ENCODE measurements around the gene DTX2.
"Not testable (repeated sequence)": the region's sequence is repeated elsewhere in the genome, so short reads cannot be mapped to it uniquely, and the experiment has no call there.

DTX2 gene

DNA sequence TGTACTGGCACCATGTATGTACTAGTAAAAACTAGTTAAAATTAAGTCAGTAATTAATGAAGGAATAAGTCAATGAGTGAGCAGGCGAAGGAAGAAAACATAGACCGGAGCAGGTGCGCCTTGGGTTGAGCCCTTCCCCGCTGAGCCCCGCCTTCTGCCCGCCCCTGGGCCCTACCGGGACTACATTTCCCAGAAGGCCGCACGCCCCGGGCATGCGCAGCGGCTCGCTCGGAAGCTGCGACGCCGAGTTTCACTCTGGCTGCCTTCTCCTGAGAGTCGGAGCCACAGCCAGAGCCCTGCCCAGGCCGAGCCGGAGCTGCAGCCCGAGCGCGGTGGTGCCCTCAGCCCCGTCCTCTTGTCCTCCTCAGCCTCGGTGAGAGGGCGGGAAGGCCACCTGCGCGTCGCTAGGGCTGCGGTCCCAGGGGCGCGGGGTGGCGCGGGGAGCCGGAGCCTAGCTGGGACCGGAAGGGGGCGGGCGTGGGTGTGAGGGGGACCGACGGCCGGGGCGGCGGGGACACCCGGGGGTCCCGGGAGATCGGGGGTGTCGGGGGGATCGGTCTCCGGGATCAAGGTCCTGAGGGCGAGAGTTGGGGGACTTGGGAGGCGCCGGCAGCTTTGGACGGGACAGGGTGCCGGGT lies at the start of gene DTX2:
TSS of gene DTX2 (plus strand) at position 246 of the 638 bp plus-strand sequence. CDS start 18,801 bp downstream, outside the sequence.
- POLR2A ChIA-PET; CTCF ChIA-PET; DNase-seq (ENCODE audit: extremely low spot score): not testable (repeated sequence)

DNA sequence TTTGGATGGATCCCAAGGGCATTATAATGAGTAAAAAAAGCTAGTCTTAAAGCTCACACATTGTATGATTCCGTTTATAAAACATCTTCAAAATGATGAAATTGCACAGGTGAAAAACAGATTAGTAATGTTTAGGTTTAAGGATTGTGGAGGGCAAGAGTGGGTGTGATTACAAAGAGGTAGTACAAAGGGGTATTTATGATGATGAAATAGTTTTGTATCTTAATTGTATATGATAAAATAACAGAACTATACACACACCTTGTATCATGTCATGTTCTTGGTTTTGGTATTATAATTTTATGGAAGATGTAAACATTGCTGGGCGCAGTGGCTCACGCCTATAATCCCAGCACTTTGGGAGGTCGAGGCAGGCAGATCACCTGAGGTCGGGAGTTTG lies 49.3 kb upstream of the DTX2 start:
- TF ChIP-seq SUZ12 (IDR thresholded peaks at IDR 0.05): no peak
- no peak for TF ChIP-seq LEF1 (IDR thresholded peaks at IDR 0.05; ENCODE audit: borderline replicate concordance)
- no peak for TF ChIP-seq FOXA1 (IDR thresholded peaks at IDR 0.05)
- no peak for TF ChIP-seq CTBP1 (IDR thresholded peaks at IDR 0.05; ENCODE audit: borderline replicate concordance)
- TF ChIP-seq TARDBP (IDR thresholded peaks at IDR 0.05): no peak
- TF ChIP-seq ZNF384 (IDR thresholded peaks at IDR 0.05): no peak
- TF ChIP-seq, protein P1, sequence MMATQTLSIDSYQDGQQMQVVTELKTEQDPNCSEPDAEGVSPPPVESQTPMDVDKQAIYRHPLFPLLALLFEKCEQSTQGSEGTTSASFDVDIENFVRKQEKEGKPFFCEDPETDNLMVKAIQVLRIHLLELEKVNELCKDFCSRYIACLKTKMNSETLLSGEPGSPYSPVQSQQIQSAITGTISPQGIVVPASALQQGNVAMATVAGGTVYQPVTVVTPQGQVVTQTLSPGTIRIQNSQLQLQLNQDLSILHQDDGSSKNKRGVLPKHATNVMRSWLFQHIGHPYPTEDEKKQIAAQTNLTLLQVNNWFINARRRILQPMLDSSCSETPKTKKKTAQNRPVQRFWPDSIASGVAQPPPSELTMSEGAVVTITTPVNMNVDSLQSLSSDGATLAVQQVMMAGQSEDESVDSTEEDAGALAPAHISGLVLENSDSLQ (IDR thresholded peaks at IDR 0.05): no peak
- TF ChIP-seq ARNT (IDR thresholded peaks at IDR 0.05): no peak
- ChIA-PET POLR2A (no interaction called here), CTCF (no interaction called here)
- DNase-seq (ENCODE audit: extremely low spot score): no peak

DNA sequence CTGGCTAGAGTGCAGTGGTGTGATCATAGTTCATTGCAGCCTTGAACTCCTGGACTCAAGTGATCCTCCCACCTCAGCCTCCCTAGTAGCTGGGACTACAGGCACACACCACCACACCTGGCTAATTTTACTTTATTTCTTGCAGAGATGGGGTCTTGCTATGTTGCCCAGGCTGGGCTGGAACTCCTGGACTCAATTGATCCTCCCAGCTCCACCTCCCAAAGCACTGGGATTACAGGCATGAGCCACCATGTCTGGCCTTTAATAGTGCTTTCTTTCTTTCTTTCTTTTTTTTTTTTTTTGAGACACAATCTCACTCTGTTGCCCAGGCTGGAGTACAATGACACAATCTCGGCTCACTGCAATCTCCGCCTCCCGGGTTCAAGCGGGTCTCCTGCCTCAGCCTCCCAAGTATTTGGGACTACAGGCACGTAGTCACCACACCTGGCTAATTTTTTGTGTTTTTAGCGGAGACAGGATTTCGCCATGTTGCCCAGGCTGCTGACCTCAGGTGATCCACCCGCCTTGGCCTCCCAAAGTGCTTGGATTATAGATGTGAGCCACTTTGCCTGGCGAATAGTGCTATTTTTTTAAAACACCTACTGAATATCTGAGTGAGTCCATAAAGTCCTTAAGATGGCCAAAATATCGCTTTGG lies 43.7 kb upstream of the DTX2 start:
- CTCF ChIA-PET; DNase-seq (ENCODE audit: extremely low spot score); POLR2A ChIA-PET: not testable (repeated sequence)

DNA sequence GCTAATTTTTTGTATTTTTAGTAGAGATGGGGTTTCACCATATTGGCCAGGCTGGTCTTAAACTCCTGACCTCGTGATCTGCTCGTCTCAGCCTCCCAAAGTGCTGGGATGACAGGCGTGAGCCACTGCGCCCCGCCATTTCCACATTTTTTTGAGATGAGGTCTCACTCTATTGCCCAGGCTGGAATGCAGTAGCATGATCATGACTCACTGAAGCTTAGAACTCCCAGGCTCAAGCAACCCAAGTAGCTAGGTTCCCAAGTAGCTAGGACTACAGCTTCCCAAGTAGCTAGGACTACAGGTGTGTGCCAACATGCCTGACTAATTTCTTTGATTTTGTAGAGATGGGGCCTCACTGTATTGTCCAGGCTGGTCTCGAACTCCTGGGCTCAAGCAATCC lies 40.4 kb upstream of the DTX2 start:
- CTCF ChIA-PET, POLR2A ChIA-PET: not testable (repeated sequence)

DNA sequence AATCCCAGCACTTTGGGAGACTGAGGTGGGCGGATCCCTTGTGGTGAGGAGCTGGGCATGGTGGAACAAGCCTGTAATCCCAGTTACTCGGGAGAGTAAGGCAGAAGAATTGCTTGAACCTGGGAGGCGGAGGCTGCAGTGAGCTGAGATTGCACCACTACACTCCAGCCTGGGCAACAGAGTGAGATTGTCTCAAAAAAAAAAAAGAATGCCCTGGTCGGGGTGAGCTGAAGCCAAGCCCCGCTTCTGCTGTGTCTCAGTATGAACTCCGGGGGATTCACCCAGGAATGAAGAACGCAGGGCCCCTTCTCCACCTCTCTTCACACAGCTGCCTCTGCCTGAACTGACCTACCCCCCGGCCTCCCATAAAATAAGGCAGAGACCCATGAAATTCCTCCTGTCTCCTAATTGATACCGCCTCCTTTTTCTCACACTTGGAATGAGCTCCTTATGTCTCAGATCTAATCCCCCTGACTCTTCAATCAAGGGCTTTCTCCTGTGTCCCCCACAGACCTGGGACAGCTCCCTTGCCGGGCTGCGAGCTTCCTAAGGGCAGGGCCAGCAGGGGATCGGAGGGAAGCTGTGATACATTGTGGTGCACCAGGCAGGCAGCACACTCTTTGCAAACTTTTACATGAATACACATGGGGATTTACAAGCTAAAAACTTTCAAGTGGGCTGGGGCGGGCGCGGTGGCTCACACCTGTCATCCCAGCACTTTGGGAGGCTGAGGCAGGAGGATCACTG lies 37.7 kb upstream of the DTX2 start:
- ChIA-PET CTCF (no interaction called here), POLR2A (interaction anchor here (0.9 to 1.1 kb wide), 2 partner anchors 30 to 105 kb away, joined by 3 read pairs; no protein-coding TSS in a partner anchor)
- no peak for DNase-seq (ENCODE audit: extremely low spot score)
- TF ChIP-seq SUZ12 (IDR thresholded peaks at IDR 0.05) (no peak), L3MBTL2 (conservative IDR thresholded peaks at IDR 0.05) (no peak), SP1 (IDR thresholded peaks at IDR 0.05) (no peak), ELF4 (IDR thresholded peaks at IDR 0.05) (no peak), TARDBP (IDR thresholded peaks at IDR 0.05) (no peak), ARNT (IDR thresholded peaks at IDR 0.05) (no peak), LEF1 (IDR thresholded peaks at IDR 0.05; ENCODE audit: borderline replicate concordance) (no peak)

More for the DNA sequence above, 40.4 kb upstream of the DTX2 start:
- DNase-seq (ENCODE audit: extremely low spot score): not testable (repeated sequence)

DNA sequence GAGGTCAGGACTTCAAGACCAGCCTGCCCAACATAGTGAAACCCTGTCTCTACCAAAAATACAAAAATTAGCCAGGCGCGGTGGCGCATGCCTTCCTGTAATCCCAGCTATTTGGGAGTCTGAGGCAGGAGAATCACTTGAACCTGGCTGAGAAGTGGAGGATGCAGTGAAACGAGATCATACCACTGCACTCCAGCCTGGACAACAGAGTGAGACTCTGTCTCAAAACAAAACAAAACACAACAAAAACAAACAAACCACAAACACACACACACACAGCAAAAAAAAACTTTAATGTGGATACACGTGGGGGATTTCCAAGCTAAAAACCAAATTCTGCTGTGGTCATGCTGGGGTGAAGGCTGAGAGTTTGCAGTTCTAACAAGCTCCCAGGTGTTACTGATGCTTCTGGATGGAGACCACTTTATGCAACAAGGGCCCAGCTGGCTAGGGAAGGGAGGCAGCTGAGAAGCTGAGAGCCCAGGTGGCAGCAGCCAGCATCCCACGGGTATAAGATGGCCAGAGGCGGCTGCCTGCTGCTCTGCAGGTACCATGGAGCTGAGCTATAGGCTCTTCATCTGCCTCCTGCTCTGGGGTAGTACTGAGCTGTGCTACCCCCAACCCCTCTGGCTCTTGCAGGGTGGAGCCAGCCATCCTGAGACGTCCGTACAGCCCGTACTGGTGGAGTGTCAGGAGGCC lies 36.9 kb upstream of the DTX2 start, which contains the start of gene ZP3:
TSS of gene ZP3 (plus strand) at position 538 of the 699 bp plus-strand sequence. CDS start at position 553, 15 bp downstream.
- no peak for DNase-seq (ENCODE audit: extremely low spot score)
- TF ChIP-seq FOXK2 (IDR thresholded peaks at IDR 0.05) (no peak), FOXA1 (IDR thresholded peaks at IDR 0.05) (no peak), CTBP1 (IDR thresholded peaks at IDR 0.05; ENCODE audit: borderline replicate concordance) (no peak), ELF4 (IDR thresholded peaks at IDR 0.05) (no peak), FOXM1 (IDR thresholded peaks at IDR 0.05; ENCODE audit: borderline replicate concordance) (no peak), BHLHE40 (IDR thresholded peaks at IDR 0.05; ENCODE audit: borderline replicate concordance) (no peak), HDGF (IDR thresholded peaks at IDR 0.05; ENCODE audit: borderline replicate concordance) (no peak), TARDBP (IDR thresholded peaks at IDR 0.05) (no peak)
- TF ChIP-seq, protein P1 (IDR thresholded peaks at IDR 0.05): no peak
- ChIA-PET POLR2A (interaction anchor here (0.9 to 1.1 kb wide), 2 partner anchors 30 to 106 kb away, joined by 3 read pairs; no protein-coding TSS in a partner anchor), CTCF (interaction anchor here (0.6 kb wide), 1 partner anchor 162 kb away, joined by 4 read pairs; no protein-coding TSS in a partner anchor)

DNA sequence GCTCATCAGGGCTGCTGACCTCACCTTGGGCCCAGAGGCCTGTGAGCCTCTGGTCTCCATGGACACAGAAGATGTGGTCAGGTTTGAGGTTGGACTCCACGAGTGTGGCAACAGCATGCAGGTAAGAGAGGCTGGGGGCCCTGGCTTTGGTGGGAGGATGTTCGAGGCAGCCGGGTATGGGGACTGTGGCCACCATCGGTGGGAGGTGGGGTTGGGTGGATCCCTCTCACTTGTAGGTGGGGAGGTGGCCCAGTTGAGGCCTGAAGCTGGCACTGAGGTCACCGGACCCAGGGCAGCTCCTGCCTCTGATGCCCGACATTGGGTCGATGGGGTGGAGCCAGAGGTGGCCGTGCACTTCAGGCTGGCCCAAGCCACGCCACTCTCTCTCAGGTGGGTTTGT lies 36.4 kb upstream of the DTX2 start:
- TF ChIP-seq SUZ12 (IDR thresholded peaks at IDR 0.05) (no peak), LEF1 (IDR thresholded peaks at IDR 0.05; ENCODE audit: borderline replicate concordance) (no peak), SP1 (IDR thresholded peaks at IDR 0.05) (no peak), L3MBTL2 (conservative IDR thresholded peaks at IDR 0.05) (no peak), ELF4 (IDR thresholded peaks at IDR 0.05) (no peak), ZNF384 (IDR thresholded peaks at IDR 0.05) (no peak), FOXM1 (IDR thresholded peaks at IDR 0.05; ENCODE audit: borderline replicate concordance) (no peak), BHLHE40 (IDR thresholded peaks at IDR 0.05; ENCODE audit: borderline replicate concordance) (no peak), FOXA1 (IDR thresholded peaks at IDR 0.05) (no peak), ARNT (IDR thresholded peaks at IDR 0.05) (no peak), FOXK2 (IDR thresholded peaks at IDR 0.05) (no peak)

DNA sequence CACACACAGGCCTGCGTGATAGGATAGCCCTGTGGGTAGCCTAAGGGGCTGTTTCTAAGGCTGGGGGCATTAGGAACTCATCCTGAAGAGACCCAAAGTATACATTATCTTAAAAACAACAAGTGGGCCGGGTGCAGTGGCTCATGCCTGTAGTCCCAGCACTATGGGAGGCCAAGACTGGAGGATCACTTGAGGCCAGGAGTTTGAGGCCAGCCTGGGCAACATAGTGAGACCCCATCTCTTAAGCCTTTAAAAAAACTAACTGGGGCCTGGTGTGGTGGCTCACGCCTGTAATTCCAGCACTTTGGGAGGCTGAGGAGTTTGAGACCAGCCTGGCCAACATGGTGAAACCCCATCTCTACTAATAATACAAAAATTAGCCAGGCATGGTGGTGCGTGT lies 36.0 kb upstream of the DTX2 start:
- DNase-seq (ENCODE audit: extremely low spot score); POLR2A ChIA-PET; CTCF ChIA-PET: not testable (repeated sequence)

More for the DNA sequence above, 36.4 kb upstream of the DTX2 start:
- DNase-seq (ENCODE audit: extremely low spot score): no peak
- POLR2A ChIA-PET: no interaction called here
- CTCF ChIA-PET: interaction anchor here (0.6 kb wide), 1 partner anchor 162 kb away, joined by 4 read pairs; no protein-coding TSS in a partner anchor
